Stomach (tissue), 9 donors: ENCODE measurements around the gene TMC2. TPM values are rescaled to one million over a fixed set of nuclear protein-coding genes. Genes with fewer than 3 reads are reported as not detected.

ENCODE experiments used
- DNase-seq, 2 donors: peaks; one replicate each; pipeline versions ENCODE4 v3.0.0 to v3.0.0-alpha.2; 2013 to 2019
- H3K27ac ChIP-seq, 5 donors: fragments of 200-600 bp in 4 of 5; sonication (generic) in 4 of 5; one replicate each; pipeline ENCODE4 v1.5.1; 2013 to 2019; ENCODE audit warnings: mild to moderate bottlenecking in 1 of 5, moderate library complexity in 1 of 5
- H3K27me3 ChIP-seq, 3 donors: fragments of 200-600 bp; sonication (generic); one replicate each; pipeline ENCODE4 v1.5.1; 2017 to 2019; ENCODE audit warnings: mixed run types in 1 of 3
- H3K36me3 ChIP-seq, 4 donors: fragments of 200-600 bp; sonication (generic); 1 replicate in 3 of 4; 2 replicates in 1 of 4; pipeline ENCODE4 v1.5.1; 2016 to 2019
- H3K4me1 ChIP-seq, 4 donors: fragments of 200-600 bp; sonication (generic); one replicate each; pipeline ENCODE4 v1.5.1; 2016 to 2019
- H3K4me3 ChIP-seq, 4 donors: fragments of 200-600 bp; sonication (generic) in 3 of 4; one replicate each; pipeline ENCODE4 v1.5.1; 2016 to 2019; ENCODE audit warnings: mild to moderate bottlenecking in 1 of 4
- H3K9me3 ChIP-seq, 4 donors: fragments of 200-600 bp; sonication (generic); one replicate each; pipeline ENCODE4 v1.5.1; 2016 to 2019
- CTCF ChIP-seq, 7 experiments: fragments of 450-650 bp in 4 of 7; fragments of 200-600 bp in 3 of 7; sonication (generic) in 3 of 7; IDR thresholded peaks; one replicate each; pipeline ENCODE4 v1.5.1; 2016 to 2019; ENCODE audit warnings: antibody characterized with exemption in 7 of 7, control low read depth in 2 of 7, mild to moderate bottlenecking in 1 of 7
- EP300 ChIP-seq: sonication (generic); formaldehyde crosslinking; IDR thresholded peaks from one replicate; pipeline ENCODE4 v1.6.1; 2017; ENCODE audit warnings: antibody characterized with exemption
- POLR2A ChIP-seq, 4 donors: fragments of 450-650 bp; IDR thresholded peaks; one replicate each; pipeline ENCODE4 v1.6.1; 2016; ENCODE audit warnings: antibody characterized with exemption in 4 of 4, control low read depth in 2 of 4, mild to moderate bottlenecking in 1 of 4, moderate library complexity in 1 of 4
- POLR2AphosphoS5 ChIP-seq, 3 donors: sonication (generic); formaldehyde crosslinking; IDR thresholded peaks; one replicate each; pipeline ENCODE4 v1.6.1; 2016; ENCODE audit warnings: antibody characterized with exemption in 3 of 3
- WGBS, 5 donors: extraction: QIAGEN DNeasy Blood & Tissue Kit in 3 of 5; methylation state at CpG; one replicate each; pipeline versions ENCODE4 v1.1.5 to v1.1.7; 2013 to 2018; 5-methylcytosine and 5-hydroxymethylcytosine counted together
- intact Hi-C: fragments of 100-400 bp; cut with DNase I; formaldehyde crosslinking; loops from one replicate; pipeline ENCODE4 v1.15.1; 2023; ENCODE audit warnings: low total_unique reads
- polyA plus RNA-seq, 3 donors: library from polyadenylated mRNA; stranded (reverse); fragments of 200-250 nt; gene quantifications; one replicate each; pipeline ENCODE4 v1.2.3, GENCODE V29; 2013
- total RNA-seq, 5 donors: library from RNA; depleted of rRNA; stranded (reverse); fragments of >200 nt; gene quantifications; one replicate each; pipeline versions ENCODE4 v1.1.0 to v1.2.3, GENCODE V29; 2014 to 2016
- donor health status: healthy with polysubstance abuse.
- donor health status: Bipolar disorder and iron deficiency.
- donor health status: healthy.

Gene TMC2
- total and polyA plus RNA-seq, 8 donors: 0.03 TPM; not detected in 7

GRCh38 chr20:2557873-2558580 is 21.7 kb downstream of the TMC2 start:
- whole genome bisulfite sequencing, 5 donors: 29 to 45% (median 33%) methylated on average over 14 to 22 of the region's 22 CpGs
- TF ChIP-seq CTCF (IDR thresholded peaks at IDR 0.05) (no peak), POLR2A (IDR thresholded peaks at IDR 0.05) (no peak), POLR2AphosphoS5 (IDR thresholded peaks at IDR 0.05) (no peak), EP300 (no peak)
- no peaks in the 10 kb centered on the region for H3K9me3 ChIP-seq
- DNase-seq: no peak
- no peaks in the 10 kb centered on the region for H3K36me3 ChIP-seq
- H3K4me1 ChIP-seq: peaks cover 8 to 14% (median 10%) of the 10 kb centered on the region in 4 donors
- H3K4me3 ChIP-seq: peak overlapping the region in 1 of 4 donors; percentile 35
- no peak overlapping the region for H3K27ac ChIP-seq
- intact Hi-C loops: no loop called here
- H3K27me3 ChIP-seq: peaks cover 5 to 83% (median 49%) of the 10 kb centered on the region in 3 donors

DNA sequence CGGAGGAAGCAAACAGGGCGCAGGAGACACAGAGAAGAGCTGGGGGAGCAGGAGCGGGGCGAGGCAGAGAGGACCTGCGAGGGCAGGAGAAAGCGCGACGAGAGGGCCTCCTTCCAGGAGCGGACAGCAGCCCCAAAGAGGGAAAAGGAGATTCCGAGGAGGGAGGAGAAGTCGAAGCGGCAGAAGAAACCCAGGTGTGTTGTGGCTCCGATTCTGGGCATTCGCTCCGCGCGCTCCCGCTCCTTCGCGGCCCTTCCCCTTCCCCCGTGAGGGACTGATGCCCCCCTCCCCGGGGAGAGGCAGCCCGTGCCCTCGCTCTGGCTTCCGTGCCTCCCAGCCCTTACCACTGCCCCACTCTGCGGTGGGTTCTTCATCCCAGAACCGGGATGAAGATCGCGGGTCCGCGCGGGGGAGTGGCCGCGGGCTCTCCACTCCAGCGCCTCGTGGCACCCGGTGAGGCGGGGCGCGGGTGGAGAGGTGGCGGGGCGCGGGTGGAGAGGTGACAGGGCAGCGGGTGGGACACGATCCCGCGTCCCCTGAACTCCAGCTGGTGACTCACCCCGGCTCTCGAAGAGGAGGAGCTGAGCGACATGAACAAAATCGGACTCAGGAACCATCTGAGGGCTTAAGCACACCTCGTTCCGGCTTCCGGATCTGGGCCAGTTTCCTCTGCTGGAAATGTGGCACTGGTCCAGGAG is 22.4 kb downstream of the TMC2 start:
- peak overlapping the region; percentile 27 to 35 (median 31) for H3K4me3 ChIP-seq
- H3K27ac ChIP-seq: no peak overlapping the region
- intact Hi-C loops: no loop called here
- peak in 1 of 2 donors; percentile 36 for DNase-seq
- WGBS, 5 donors: 4 to 11% (median 4%) methylated on average over 33 to 54 of the region's 54 CpGs
- H3K9me3 ChIP-seq: no peaks in the 10 kb centered on the region
- no peaks in the 10 kb centered on the region for H3K36me3 ChIP-seq
- peaks cover 5 to 90% (median 49%) of the 10 kb centered on the region in 3 donors for H3K27me3 ChIP-seq
- TF ChIP-seq POLR2AphosphoS5 (IDR thresholded peaks at IDR 0.05) (no peak), EP300 (no peak), POLR2A (IDR thresholded peaks at IDR 0.05) (no peak), CTCF (IDR thresholded peaks at IDR 0.05) (no peak)
- peaks cover 8 to 14% (median 10%) of the 10 kb centered on the region in 4 donors for H3K4me1 ChIP-seq

DNA sequence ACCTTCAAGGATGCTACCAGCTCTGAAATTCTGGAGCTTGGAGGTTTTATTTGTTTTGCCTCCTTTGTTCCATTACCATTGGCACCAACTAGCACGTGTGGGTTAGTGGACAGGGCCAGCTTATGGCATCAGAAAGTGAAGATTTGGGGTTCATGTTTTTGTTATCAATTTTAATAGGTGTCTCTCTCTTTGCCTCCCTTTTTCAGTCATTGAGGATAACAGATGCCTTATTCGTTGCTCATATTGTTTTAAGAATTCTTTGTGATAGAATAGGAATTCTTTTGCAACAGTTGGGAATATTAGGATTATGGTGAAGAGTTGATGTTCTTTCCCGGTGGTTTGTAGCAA is 22.9 kb downstream of the TMC2 start:
- Histone ChIP-seq H3K4me3 (peak overlapping the region in 1 of 4 donors; percentile 34), H3K9me3 (no peaks in the 10 kb centered on the region), H3K27ac (no peak overlapping the region), H3K27me3 (peaks cover 5 to 96% (median 49%) of the 10 kb centered on the region in 3 donors), H3K36me3 (no peaks in the 10 kb centered on the region), H3K4me1 (peaks cover 8 to 14% (median 10%) of the 10 kb centered on the region in 4 donors)
- TF ChIP-seq EP300 (no peak), CTCF (IDR thresholded peaks at IDR 0.05) (no peak), POLR2A (IDR thresholded peaks at IDR 0.05) (no peak), POLR2AphosphoS5 (IDR thresholded peaks at IDR 0.05) (no peak)
- WGBS, 5 donors: 35 to 53% (median 42%) methylated on average over 3 of the region's 3 CpGs
- intact Hi-C loops: no loop called here
- no peak for DNase-seq

DNA sequence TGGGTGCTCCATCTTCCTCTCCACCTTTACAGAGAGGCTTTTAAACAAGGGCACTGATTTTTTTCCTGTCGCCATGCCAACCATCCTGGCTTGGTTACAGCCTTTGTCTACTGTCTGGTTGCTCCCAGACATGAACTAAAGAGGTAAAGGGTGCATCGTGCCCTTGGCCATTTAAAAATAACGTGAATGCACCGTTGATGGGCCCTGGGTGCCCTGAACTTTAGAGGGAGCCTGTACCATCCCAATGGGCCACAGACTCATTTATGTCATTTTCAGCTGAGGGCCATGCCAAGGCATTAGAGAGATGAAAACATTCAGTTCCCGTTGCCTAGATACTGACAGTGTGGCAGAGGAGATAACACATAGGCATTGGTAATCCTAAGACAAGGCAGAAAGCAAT is 23.3 kb downstream of the TMC2 start:
- peaks cover 5 to 100% (median 49%) of the 10 kb centered on the region in 3 donors for H3K27me3 ChIP-seq
- H3K27ac ChIP-seq: no peak overlapping the region
- H3K4me3 ChIP-seq: no peak overlapping the region
- 68 to 83% (median 71%) methylated on average over 5 of the region's 5 CpGs for WGBS, 5 donors
- TF ChIP-seq EP300 (no peak), CTCF (IDR thresholded peaks at IDR 0.05) (no peak)
- intact Hi-C loops: no loop called here
- H3K36me3 ChIP-seq: no peaks in the 10 kb centered on the region
- H3K4me1 ChIP-seq: peaks cover 8 to 14% (median 10%) of the 10 kb centered on the region in 4 donors
- DNase-seq: peak in 1 of 2 donors; percentile 20
- H3K9me3 ChIP-seq: no peaks in the 10 kb centered on the region
